ENCODE results near the gene PDSS2.

The PDSS2 gene

GRCh38 chr6:107272246-107272645 is 187.1 kb downstream of the PDSS2 start:
- Histone ChIP-seq H3K27ac (no peak overlapping the region), H3K36me3 (peaks cover 0 to 17% (median 0%) of the 10 kb centered on the region in 11 experiments; a peak in 3 of 22 replicates), H4K20me1 (no peaks in the 10 kb centered on the region), H3K4me2 (no peak overlapping the region), H3K4me3 (no peak overlapping the region), H3K9me3 (replicated peaks in 1 of 11) (no peaks in the 10 kb centered on the region), H3K27me3 (no peaks in the 10 kb centered on the region), H3K4me1 (no peaks in the 10 kb centered on the region), H3K9ac (no peak overlapping the region)
- TF ChIP-seq Cebpa-rat (IDR thresholded peaks at IDR 0.05), result no peak

- Histone ChIP-seq H3K27ac (no peak overlapping the region), H3K27me3 (no peaks in the 10 kb centered on the region), H4K20me1 (0 out of 22 replicates have a peak, but pooled peaks cover 0 to 2% (median 0%) of the 10 kb centered on the region in 11 experiments), H3K4me1 (no peaks in the 10 kb centered on the region), H3K4me3 (no peak overlapping the region), H3K4me2 (no peak overlapping the region), H3K36me3 (peaks cover 0 to 17% (median 0%) of the 10 kb centered on the region in 11 experiments; a peak in 3 of 22 replicates), H3K9me3 (replicated peaks in 1 of 11) (no peaks in the 10 kb centered on the region), H3K9ac (no peak overlapping the region)
- no peak for TF ChIP-seq Cebpa-rat (IDR thresholded peaks at IDR 0.05)
These were observed 188.1 kb downstream of the PDSS2 start for GRCh38 chr6:107271208-107271790.

DNA sequence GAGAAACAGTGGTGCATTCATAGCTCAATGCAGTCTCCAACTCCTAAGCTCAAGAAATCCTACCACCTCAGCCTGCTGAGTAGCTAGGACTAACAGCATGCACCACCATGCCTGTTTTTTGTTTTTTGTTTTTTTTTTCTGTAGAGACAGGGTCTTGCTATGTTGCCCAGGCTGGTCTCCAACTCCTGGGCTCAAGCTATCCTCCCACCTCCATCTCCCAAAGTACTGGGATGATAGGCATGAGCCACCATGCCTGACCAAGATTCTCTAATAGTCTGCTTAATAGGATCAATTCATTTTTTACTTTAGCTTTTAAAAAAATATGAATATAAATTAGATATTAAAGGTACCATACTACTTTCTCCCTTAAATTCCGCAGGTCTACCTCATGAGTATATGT is 191.7 kb downstream of the PDSS2 start:
- H3K4me1 ChIP-seq, result no peaks in the 10 kb centered on the region
- no peak for TF ChIP-seq Cebpa-rat (IDR thresholded peaks at IDR 0.05)
- no peak overlapping the region for H3K27ac ChIP-seq
- no peak overlapping the region for H3K4me3 ChIP-seq
- no peak overlapping the region for H3K4me2 ChIP-seq
- no peaks in the 10 kb centered on the region for H3K27me3 ChIP-seq
- H3K9me3 ChIP-seq (replicated peaks in 1 of 11), result no peaks in the 10 kb centered on the region
- H4K20me1 ChIP-seq, result 0 out of 22 replicates have a peak, but pooled peaks cover 0 to 3% (median 0%) of the 10 kb centered on the region in 11 experiments
- no peak overlapping the region for H3K9ac ChIP-seq
- peaks cover 0 to 11% (median 0%) of the 10 kb centered on the region in 11 experiments; a peak in 1 of 22 replicates for H3K36me3 ChIP-seq

DNA sequence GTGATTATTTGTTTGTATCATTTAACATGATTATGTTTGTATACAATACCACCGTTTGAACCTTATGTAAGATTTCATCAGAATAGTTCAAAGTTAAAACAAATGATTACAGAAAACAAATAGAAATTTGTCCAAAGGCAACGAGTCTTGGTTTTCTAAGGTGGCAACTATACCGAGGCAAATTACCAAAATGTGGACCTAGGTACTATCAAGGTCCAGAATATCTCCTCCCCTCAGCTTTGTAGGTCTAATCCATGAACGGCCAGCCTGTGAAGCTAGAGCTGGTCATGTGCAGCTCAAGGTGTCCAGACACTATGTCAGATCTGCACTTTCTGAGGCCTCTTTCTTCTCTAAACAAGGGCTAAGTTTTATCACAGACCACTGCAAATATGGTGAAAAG is 192.4 kb downstream of the PDSS2 start:
- no peaks in the 10 kb centered on the region for H3K27me3 ChIP-seq
- H3K36me3 ChIP-seq, result peaks cover 0 to 6% (median 0%) of the 10 kb centered on the region in 11 experiments; a peak in 1 of 22 replicates
- H3K9me3 ChIP-seq (replicated peaks in 1 of 11), result no peaks in the 10 kb centered on the region
- 0 out of 22 replicates have a peak, but pooled peaks cover 0 to 3% (median 0%) of the 10 kb centered on the region in 11 experiments for H4K20me1 ChIP-seq
- H3K4me1 ChIP-seq, result no peaks in the 10 kb centered on the region
- no peak overlapping the region for H3K27ac ChIP-seq
- H3K4me3 ChIP-seq, result no peak overlapping the region
- H3K9ac ChIP-seq, result no peak overlapping the region
- no peak for TF ChIP-seq Cebpa-rat (IDR thresholded peaks at IDR 0.05)
- no peak overlapping the region for H3K4me2 ChIP-seq

DNA sequence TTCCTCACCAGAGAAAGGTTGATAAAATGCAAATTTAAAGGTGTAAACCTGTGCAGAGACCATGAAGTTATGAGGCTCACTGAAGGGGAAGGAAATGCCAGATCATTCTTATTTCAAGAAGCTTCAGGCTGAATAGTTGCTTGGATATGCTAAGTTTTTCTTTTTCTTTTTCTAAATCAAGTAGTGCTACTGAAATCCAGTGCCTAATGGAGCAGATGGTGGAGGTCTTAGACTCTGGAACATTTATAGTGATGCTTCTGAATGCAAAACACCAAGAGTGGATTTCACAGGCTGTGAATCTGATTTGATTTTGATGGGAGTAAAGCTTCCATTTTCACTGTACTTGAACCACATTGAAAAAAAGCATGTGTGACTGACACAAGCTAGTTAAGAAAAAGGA is 192.8 kb downstream of the PDSS2 start:
- no peak overlapping the region for H3K4me3 ChIP-seq
- H3K9me3 ChIP-seq (replicated peaks in 1 of 11), result no peaks in the 10 kb centered on the region
- H3K4me1 ChIP-seq, result no peaks in the 10 kb centered on the region
- H3K4me2 ChIP-seq, result no peak overlapping the region
- H3K27me3 ChIP-seq, result no peaks in the 10 kb centered on the region
- H4K20me1 ChIP-seq, result 0 out of 22 replicates have a peak, but pooled peaks cover 0 to 3% (median 0%) of the 10 kb centered on the region in 11 experiments
- H3K9ac ChIP-seq, result no peak overlapping the region
- H3K36me3 ChIP-seq, result 0 out of 22 replicates have a peak, but pooled peaks cover 0 to 4% (median 0%) of the 10 kb centered on the region in 11 experiments
- no peak for TF ChIP-seq Cebpa-rat (IDR thresholded peaks at IDR 0.05)
- no peak overlapping the region for H3K27ac ChIP-seq

GRCh38 chr6:107264357-107264840 is 195.0 kb downstream of the PDSS2 start:
- Histone ChIP-seq H3K9ac (no peak overlapping the region), H3K4me2 (no peak overlapping the region), H3K9me3 (replicated peaks in 1 of 11) (0 out of 22 replicates have a peak, but pooled peaks cover 0 to 5% (median 0%) of the 10 kb centered on the region in 11 experiments), H3K27me3 (no peaks in the 10 kb centered on the region), H3K36me3 (0 out of 22 replicates have a peak, but pooled peaks cover 0 to 5% (median 0%) of the 10 kb centered on the region in 11 experiments), H4K20me1 (0 out of 22 replicates have a peak, but pooled peaks cover 0 to 3% (median 0%) of the 10 kb centered on the region in 11 experiments), H3K4me1 (no peaks in the 10 kb centered on the region), H3K27ac (no peak overlapping the region), H3K4me3 (no peak overlapping the region)
- TF ChIP-seq Cebpa-rat (IDR thresholded peaks at IDR 0.05), result no peak

DNA sequence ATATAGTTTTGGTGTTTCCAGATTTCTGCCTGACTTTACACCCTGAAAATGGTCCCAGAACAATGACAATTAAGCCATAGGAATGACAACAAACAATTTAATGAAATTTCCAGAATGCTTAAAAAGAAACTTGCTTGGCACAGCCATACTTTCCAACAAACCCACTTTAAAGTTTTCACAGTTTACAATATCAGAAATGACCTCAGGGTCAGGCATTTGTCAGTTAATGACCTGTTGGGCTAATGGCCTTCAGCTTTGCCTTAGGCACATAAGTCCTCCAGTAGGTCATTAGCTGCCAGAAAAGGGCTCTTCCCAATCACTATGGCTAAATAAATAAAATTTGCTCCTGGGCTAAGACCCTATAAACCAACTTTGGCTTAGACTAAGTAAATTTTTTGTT is 199.4 kb downstream of the PDSS2 start:
- Histone ChIP-seq H3K4me2 (no peak overlapping the region), H3K4me3 (no peak overlapping the region), H4K20me1 (no peaks in the 10 kb centered on the region), H3K9me3 (replicated peaks in 1 of 11) (0 out of 22 replicates have a peak, but pooled peaks cover 0 to 5% (median 0%) of the 10 kb centered on the region in 11 experiments), H3K27ac (no peak overlapping the region), H3K9ac (no peak overlapping the region), H3K4me1 (no peaks in the 10 kb centered on the region), H3K36me3 (0 out of 22 replicates have a peak, but pooled peaks cover 0 to 5% (median 0%) of the 10 kb centered on the region in 11 experiments), H3K27me3 (no peaks in the 10 kb centered on the region)
- no peak for TF ChIP-seq Cebpa-rat (IDR thresholded peaks at IDR 0.05)

- no peaks in the 10 kb centered on the region; a peak in 1 of 22 replicates for H3K36me3 ChIP-seq
- no peak overlapping the region for H3K4me2 ChIP-seq
- H3K4me1 ChIP-seq, result no peaks in the 10 kb centered on the region
- no peak overlapping the region for H3K27ac ChIP-seq
- H4K20me1 ChIP-seq, result no peaks in the 10 kb centered on the region
- H3K9me3 ChIP-seq (replicated peaks in 1 of 11), result no peaks in the 10 kb centered on the region
- H3K4me3 ChIP-seq, result no peak overlapping the region
- no peak for TF ChIP-seq Cebpa-rat (IDR thresholded peaks at IDR 0.05)
- no peaks in the 10 kb centered on the region for H3K27me3 ChIP-seq
- no peak overlapping the region for H3K9ac ChIP-seq
These were observed 211.2 kb downstream of the PDSS2 start for GRCh38 chr6:107248147-107248546.

- Histone ChIP-seq H3K27me3 (no peaks in the 10 kb centered on the region), H3K36me3 (peaks cover 0 to 3% (median 0%) of the 10 kb centered on the region in 11 experiments; a peak in 1 of 22 replicates), H3K9me3 (replicated peaks in 1 of 11) (no peaks in the 10 kb centered on the region), H3K4me1 (no peaks in the 10 kb centered on the region), H3K27ac (no peak overlapping the region), H4K20me1 (no peaks in the 10 kb centered on the region), H3K4me2 (no peak overlapping the region), H3K4me3 (no peak overlapping the region), H3K9ac (no peak overlapping the region)
- TF ChIP-seq Cebpa-rat (IDR thresholded peaks at IDR 0.05), result no peak
These were observed 212.3 kb downstream of the PDSS2 start for GRCh38 chr6:107246972-107247615.
